ENCODE data around the gene SELENON. TPM values are rescaled to one million over a fixed set of nuclear protein-coding genes. Genes with fewer than 3 reads are reported as not detected.
A peak's percentile ranks its signal among the peaks of the same experiment; 100 is the strongest.

SELENON gene
- total RNA-seq, 1 experiment from 2014 or later = 32.1 TPM

- no peak for DNase-seq (ENCODE audit: low spot score)
Measured at GRCh38 chr1:25810341-25811299, 10.6 kb downstream of the SELENON start.

DNA sequence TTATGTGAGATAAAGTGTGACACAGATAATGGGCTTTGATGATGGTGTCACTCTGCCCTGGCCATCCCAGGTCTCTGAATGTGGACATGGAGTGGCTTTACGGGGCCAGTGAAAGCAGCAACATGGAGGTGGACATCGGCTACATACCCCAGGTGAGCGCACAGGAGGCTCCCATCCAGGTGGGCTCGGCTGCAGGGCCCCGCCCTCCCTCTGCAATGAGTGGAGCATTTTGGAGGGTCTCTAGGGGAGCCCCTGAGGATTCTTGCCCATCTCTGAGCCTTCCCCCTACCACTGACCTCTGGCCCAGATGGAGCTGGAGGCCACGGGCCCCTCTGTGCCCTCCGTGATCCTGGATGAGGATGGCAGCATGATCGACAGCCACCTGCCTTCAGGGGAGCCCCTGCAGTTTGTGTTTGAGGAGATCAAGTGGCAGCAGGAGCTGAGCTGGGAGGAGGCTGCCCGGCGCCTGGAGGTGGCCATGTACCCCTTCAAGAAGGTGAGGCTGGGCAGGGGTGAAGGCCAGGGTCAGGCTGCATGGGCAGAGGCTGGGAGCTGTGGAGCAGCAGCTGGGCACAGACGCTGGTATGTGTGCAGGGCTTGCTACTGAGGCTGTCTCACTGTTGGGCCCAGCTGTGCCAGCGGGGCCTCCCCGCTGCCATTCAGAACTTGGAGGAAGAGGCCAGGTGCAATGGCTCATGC, 11.5 kb downstream of the SELENON start:
- no peak for DNase-seq (ENCODE audit: low spot score)

- DNase-seq (ENCODE audit: low spot score) = no peak
Measured at GRCh38 chr1:25813071-25813733, 13.2 kb downstream of the SELENON start.

- no peak for DNase-seq (ENCODE audit: low spot score)
Measured at GRCh38 chr1:25813734-25814471, 13.9 kb downstream of the SELENON start.

DNA sequence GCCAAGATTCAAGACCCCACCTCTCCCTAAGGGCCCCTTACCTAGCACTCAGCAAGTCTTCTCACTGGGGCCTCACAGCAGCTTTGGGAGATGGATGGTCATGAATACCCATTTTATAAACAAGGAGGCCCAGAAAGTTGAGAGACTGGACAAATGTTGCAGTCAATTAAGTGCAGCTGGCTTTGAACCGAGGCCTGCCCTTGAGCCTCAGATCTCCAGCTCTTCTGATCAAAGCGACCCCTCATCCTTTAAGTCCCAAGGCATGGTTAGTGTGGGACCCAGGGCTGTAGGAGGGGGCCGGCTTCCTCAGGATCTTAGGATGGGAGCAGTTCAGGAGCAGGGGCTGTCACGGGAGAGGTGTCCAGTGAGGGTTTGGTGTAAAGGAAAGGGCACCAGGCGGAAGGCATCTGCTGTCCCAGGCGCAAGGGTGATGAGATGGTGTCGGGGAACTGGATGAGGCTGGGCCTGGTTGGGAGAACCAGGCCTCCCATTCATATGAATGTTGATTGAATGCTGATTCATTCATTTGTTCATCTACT, 14.6 kb downstream of the SELENON start:
- no peak for DNase-seq (ENCODE audit: low spot score)

- no peak for DNase-seq (ENCODE audit: low spot score)
Measured at GRCh38 chr1:25815208-25816111, 15.5 kb downstream of the SELENON start.

GRCh38 chr1:25816112-25816718, 16.2 kb downstream of the SELENON start:
- DNase-seq (ENCODE audit: low spot score) = no peak

- no peak for DNase-seq (ENCODE audit: low spot score)
Measured at GRCh38 chr1:25817840-25818501, 18.0 kb downstream of the SELENON start.

DNA sequence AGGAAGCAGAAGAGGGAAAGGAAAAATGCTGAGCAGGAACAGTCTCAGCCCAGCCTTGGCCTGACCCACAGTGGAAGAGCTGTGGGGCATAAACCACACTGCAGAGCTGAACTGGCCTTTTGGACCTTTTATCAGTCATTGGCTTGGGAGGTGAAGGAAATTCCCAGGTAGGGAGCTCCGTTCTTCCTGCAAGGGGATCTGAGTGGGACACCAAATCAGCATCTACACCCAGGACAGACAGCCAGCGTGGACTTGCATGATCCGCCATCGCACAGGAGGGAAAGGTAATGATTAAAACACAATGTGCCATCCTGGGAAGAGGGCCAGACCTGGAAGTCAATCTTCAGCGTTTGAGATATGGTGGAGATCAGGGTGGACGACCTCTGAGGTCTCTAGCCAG, 18.6 kb downstream of the SELENON start:
- no peak for DNase-seq (ENCODE audit: low spot score)

- peak; percentile 70 for DNase-seq (ENCODE audit: low spot score)
Measured at GRCh38 chr1:25819491-25820246, 19.7 kb downstream of the SELENON start, which contains the start of gene MTFR1L. TSS of gene MTFR1L (plus strand) at chr1:25819954. CDS start at chr1:25823105, 3,151 bp downstream.

DNA sequence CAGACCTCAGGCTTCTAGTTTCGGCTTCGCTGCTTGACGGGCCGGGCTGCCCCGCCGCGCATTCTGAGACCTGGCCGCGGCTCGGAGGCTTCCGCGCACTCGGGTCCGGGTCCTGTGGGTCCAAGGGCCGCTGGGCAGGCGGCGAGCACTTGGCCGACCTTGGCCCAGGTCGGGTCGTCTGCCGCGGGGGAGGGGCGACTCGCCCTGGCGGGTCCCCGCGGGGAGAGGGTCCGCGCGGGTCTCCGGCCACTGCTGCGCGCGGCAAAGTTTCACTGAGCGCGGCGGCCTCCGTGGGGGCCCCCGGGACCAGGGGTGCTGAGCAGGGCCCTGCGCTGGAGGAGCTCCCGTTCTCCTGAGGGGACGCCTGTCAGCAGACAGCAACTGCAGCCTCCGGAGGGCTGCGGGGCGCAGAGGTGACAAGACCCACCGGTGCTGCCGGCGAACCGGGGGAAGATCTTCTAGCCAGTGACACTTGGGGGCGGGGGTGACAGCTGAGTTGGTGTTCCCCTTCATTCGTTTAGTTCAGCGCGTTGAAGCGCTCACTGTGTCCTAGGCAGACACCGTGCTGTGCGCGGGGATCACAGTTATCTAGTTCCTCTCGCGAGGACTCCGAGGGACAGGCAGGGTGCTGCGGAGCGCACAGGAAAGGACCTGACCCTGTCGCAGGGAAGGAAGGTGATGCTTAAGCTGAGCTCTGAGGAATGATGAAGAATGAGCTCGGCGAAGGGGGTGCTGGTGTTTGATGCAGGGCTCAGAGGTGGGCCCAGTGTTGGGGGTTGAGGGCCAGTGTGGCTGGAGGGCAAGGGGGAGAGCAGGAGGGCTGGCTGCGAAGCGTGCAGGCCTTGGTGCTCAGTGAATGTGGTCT, 20.5 kb downstream of the SELENON start:
- no peak for DNase-seq (ENCODE audit: low spot score)

- no peak for DNase-seq (ENCODE audit: low spot score)
Measured at GRCh38 chr1:25821112-25821476, 21.1 kb downstream of the SELENON start.

GRCh38 chr1:25821630-25822091, 21.7 kb downstream of the SELENON start:
- DNase-seq (ENCODE audit: low spot score) = no peak

DNA sequence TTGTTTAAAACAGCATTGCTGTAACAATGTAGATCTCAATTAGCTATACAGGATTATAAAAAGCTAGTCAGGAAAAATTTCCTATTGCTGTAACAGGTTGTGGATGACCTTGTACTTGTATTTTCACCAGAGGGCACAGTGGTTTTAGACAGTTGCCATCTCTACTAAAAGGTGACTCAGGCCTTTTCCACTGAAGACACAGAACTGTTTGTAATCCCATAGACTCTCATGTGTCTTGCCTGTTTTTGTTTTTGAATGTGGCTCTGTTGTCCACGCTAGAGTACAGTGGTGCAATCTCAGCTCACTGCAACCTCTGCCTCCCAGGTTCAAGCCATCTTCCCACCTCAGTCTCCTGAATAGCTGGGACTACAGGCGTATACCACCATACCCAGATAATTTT, 25.6 kb downstream of the SELENON start:
- no peak for DNase-seq (ENCODE audit: low spot score)

- no peak for DNase-seq (ENCODE audit: low spot score)
Measured at GRCh38 chr1:25826571-25826970, 26.6 kb downstream of the SELENON start.

GRCh38 chr1:25828491-25828890, 28.5 kb downstream of the SELENON start:
- DNase-seq (ENCODE audit: low spot score) = no peak

DNA sequence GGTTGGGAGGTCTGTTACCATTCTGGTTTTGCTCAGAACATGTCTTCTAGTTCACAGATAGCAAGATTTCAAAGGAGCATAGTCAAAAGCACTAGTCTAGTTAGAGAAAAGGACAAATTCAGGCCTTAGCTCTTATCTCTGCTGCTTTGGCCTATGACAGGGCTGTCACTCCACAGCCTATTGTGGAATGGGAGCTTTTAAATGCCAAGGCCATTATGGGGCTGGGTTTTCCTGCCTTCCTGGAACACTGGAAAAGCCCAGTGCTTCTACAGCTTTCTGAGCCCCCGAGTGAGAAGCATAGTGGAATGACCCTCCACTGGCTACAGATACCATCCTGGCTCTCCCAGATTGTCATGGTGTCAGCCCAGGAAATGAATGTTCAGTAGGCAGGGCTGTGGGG, 29.1 kb downstream of the SELENON start:
- DNase-seq (ENCODE audit: low spot score) = no peak

Measured in H4 (cell line).